HepG2 (cell line): ENCODE data around the gene SH3BP2. TPM values are rescaled to one million over a fixed set of nuclear protein-coding genes. Genes with fewer than 3 reads are reported as not detected.

ENCODE experiments used
- ATAC-seq: fragments of 200-7000 bp; cut with Tn5 transposase; 3 replicates; pipeline ENCODE4 v1.9.1; 2020; ENCODE audit warnings: mild to moderate bottlenecking, moderate library complexity
- BruUV-seq: library from RNA; stranded (reverse); fragments of 400-500 nt; replicated peaks from 2 replicates; lab custom pipeline; 2021; lab: Mats Ljungman, UMichigan
- CTCF ChIA-PET: fragments of 300-600 bp; formaldehyde crosslinking; extraction: SDS; loops from one replicate; lab custom pipeline; 2021; ENCODE audit warnings: low total read pairs, inconsistent platforms, low intra/inter-chr PET ratio; lab: Yijun Ruan, JAX
- POLR2A ChIA-PET: fragments of 350-600 bp; sonication (Branson Sonifier 250); formaldehyde crosslinking; loops from one replicate; lab custom pipeline; 2020; ENCODE audit warnings: antibody characterized with exemption, inconsistent platforms; lab: Yijun Ruan, JAX
- DNase-seq: peaks from one replicate; pipeline ENCODE4 v3.0.0-alpha.2; 2015; ENCODE audit warnings: low spot score
- FAIRE-seq: peaks from 3 replicates; lab custom pipeline; 2011; peaks lifted over from hg19 to GRCh38; lab: Jason Lieb, UNC
- H2AFZ ChIP-seq: one replicate; pipeline ENCODE4 v1.6.1; 2011; ENCODE audit warnings: low read length, inconsistent platforms
- H3K27ac ChIP-seq: fragments of 300-600 bp; 3 replicates; pipeline ENCODE4 v1.8.0; 2011; ENCODE audit warnings: mixed run types, mild to moderate bottlenecking, mixed read lengths, low read length, inconsistent platforms; ENCODE audit not compliant: insufficient read depth; ENCODE audit errors: extremely low read length
- H3K27me3 ChIP-seq, 2 experiments: fragments of 200-600 bp in 1 of 2; 2 replicates in 1 of 2; 3 replicates in 1 of 2; pipeline versions ENCODE4 v1.6.0 to v1.8.0; 2011; ENCODE audit warnings: low read length in 2 of 2, mild to moderate bottlenecking in 2 of 2, moderate library complexity in 2 of 2, inconsistent platforms in 1 of 2; ENCODE audit not compliant: insufficient read depth in 2 of 2, control insufficient read depth in 1 of 2
- H3K36me3 ChIP-seq, 2 experiments: fragments of 200-600 bp in 1 of 2; replicated peaks in 1 of 2; 2 replicates in 1 of 2; 3 replicates in 1 of 2; pipeline versions ENCODE4 v1.5.1 to v1.8.0; 2011; ENCODE audit warnings: low read length in 2 of 2, inconsistent platforms in 1 of 2; ENCODE audit not compliant: insufficient read depth in 2 of 2, control insufficient read depth in 1 of 2
- H3K4me1 ChIP-seq: 2 replicates; pipeline ENCODE4 v1.5.1; 2012; ENCODE audit warnings: low read length, inconsistent platforms; ENCODE audit not compliant: insufficient read depth
- H3K4me2 ChIP-seq: 2 replicates; pipeline ENCODE4 v1.6.0; 2011; ENCODE audit warnings: low read depth, low read length, inconsistent platforms
- H3K4me3 ChIP-seq, 3 experiments: fragments of 200-600 bp in 1 of 3; sonication (generic), shearing (Covaris generic) in 1 of 3; replicated peaks in 1 of 3; 2 replicates each; pipeline ENCODE4 v1.5.1; 2011 to 2016; ENCODE audit warnings: low read length in 3 of 3, inconsistent platforms in 2 of 3, low read depth in 2 of 3, mild to moderate bottlenecking in 2 of 3, control low read depth in 1 of 3, mixed read lengths in 1 of 3; ENCODE audit not compliant: insufficient read depth in 1 of 3
- H3K79me2 ChIP-seq: one replicate; pipeline ENCODE4 v1.6.1; 2011; ENCODE audit warnings: low read length, inconsistent platforms; ENCODE audit not compliant: insufficient read depth
- H3K9ac ChIP-seq: 2 replicates; pipeline ENCODE4 v1.6.0; 2011; ENCODE audit warnings: mild to moderate bottlenecking, low read depth, low read length, inconsistent platforms; ENCODE audit not compliant: insufficient read depth
- H3K9me3 ChIP-seq: 2 replicates; pipeline ENCODE4 v1.5.1; 2012; ENCODE audit warnings: mild to moderate bottlenecking, low read length
- H4K20me1 ChIP-seq: 2 replicates; pipeline ENCODE4 v1.6.0; 2011; ENCODE audit warnings: inconsistent platforms, mild to moderate bottlenecking, low read length, moderate library complexity; ENCODE audit not compliant: insufficient read depth
- FOXK2 ChIP-seq: fragments of 450-650 bp; IDR thresholded peaks from 2 replicates; pipeline ENCODE4 v1.6.1; 2016
- HNF1B ChIP-seq: sonication (generic); formaldehyde crosslinking; IDR thresholded peaks from 2 replicates; pipeline ENCODE4 v1.5.1; 2020; ENCODE audit warnings: mild to moderate bottlenecking, moderate library complexity, missing genetic modification reagents
- NFYB ChIP-seq: sonication (generic); formaldehyde crosslinking; IDR thresholded peaks from 2 replicates; pipeline ENCODE4 v1.4.0; 2020; ENCODE audit warnings: missing genetic modification reagents
- SP5 ChIP-seq: IDR thresholded peaks from 2 replicates; pipeline ENCODE4 v1.6.1; 2016; ENCODE audit warnings: low read depth, borderline replicate concordance
- TGIF2 ChIP-seq: IDR thresholded peaks from 2 replicates; pipeline ENCODE4 v1.6.1; 2016; ENCODE audit warnings: control low read depth, missing compliant biosample characterization
- ZBTB38 ChIP-seq: sonication (generic); formaldehyde crosslinking; IDR thresholded peaks from 2 replicates; pipeline ENCODE4 v1.5.1; 2020; ENCODE audit warnings: mild to moderate bottlenecking, missing genetic modification reagents
- ZNF333 ChIP-seq: sonication (generic); formaldehyde crosslinking; IDR thresholded peaks from 2 replicates; pipeline ENCODE4 v1.4.0; 2020; ENCODE audit warnings: mild to moderate bottlenecking, missing genetic modification reagents, borderline replicate concordance
- ZNF556 ChIP-seq: sonication (generic); formaldehyde crosslinking; IDR thresholded peaks from 2 replicates; pipeline ENCODE4 v1.4.0; 2020; ENCODE audit warnings: mild to moderate bottlenecking, missing genetic modification reagents, borderline replicate concordance
- WGBS: methylation state at CpG from one replicate; pipeline ENCODE4 v1.1.6; 2017; ENCODE audit warnings: low lambda C conversion rate; 5-methylcytosine and 5-hydroxymethylcytosine counted together
- in situ Hi-C: cut with HindIII; loops from 2 replicates; pipeline ENCODE4 v1.10.0; 2017; ENCODE audit warnings: low pct_unique_long_range_greater_than_20kb; ENCODE audit not compliant: extremely low pct_ligation_motif_present
- intact Hi-C: fragments of 100-400 bp; cut with micrococcal nuclease; formaldehyde crosslinking; loops from one replicate; pipeline ENCODE4 v1.10.0; 2022; ENCODE audit not compliant: unreplicated experiment
- polyA plus RNA-seq, 8 experiments: library from polyadenylated mRNA; depleted of rRNA in 3 of 8; stranded (reverse) in 7 of 8; unstranded in 1 of 8; fragments of >200 nt; fragmentation: Illumina TruSeq in 4 of 8; extraction: Trizol in 4 of 8; gene quantifications; 2 replicates each; pipeline versions ENCODE4 v1.2.1 to v1.2.3, GENCODE V29; 2011 to 2016; ENCODE audit warnings: low read depth in 4 of 8, missing spikeins in 1 of 8, mixed read lengths in 1 of 8; ENCODE audit not compliant: insufficient read depth in 1 of 8
- total RNA-seq, 5 experiments: library from RNA; depleted of rRNA; stranded (reverse); fragments of >200 nt; fragmentation: Illumina TruSeq; extraction: Trizol; gene quantifications; 2 replicates each; pipeline ENCODE4 v1.2.3, GENCODE V29; 2016; ENCODE audit warnings: low read depth in 1 of 5
- TF ChIP-seq, protein P1 (sequence below): sonication (generic); formaldehyde crosslinking; IDR thresholded peaks from 2 replicates; pipeline ENCODE4 v1.4.0; 2020; ENCODE audit warnings: missing genetic modification reagents

SH3BP2 gene
- total and polyA plus RNA-seq, 2 of the 13 experiments (the other 11 are each of a cell fraction or from before 2014, with no cell fraction given) = 16.9 to 34.5 TPM

DNA sequence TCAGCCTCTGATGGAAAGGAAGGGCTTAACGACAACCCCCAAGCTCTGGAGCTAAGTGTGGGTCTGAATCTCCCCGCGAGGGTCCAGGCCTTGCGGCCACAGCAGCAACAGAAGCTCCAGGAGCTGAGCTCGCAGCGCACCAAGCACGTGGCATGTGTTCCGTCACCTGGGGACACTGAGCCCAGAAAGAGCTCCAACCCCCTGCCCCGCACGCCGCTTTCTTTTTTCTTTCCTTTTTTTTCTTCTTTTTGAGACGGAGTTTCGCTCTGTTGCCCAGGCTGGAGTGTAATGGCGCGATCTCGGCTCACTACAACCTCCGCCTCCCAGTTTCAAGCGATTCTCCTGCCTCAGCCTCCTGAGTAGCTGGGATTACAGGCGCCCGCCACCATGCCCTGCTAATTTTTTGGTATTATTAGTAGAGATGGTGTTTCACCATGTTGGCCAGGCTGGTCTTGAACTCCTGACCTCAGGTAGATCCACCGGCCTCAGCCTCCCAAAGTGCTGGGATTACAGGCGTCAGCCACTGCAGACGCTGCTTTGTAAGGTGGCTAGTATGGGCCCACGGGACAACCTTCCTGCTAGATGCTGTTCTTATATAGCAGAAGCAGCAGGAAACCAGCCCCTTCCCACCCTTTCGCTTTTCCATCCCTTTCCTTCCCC, 36.1 kb upstream of the SH3BP2 start:
- CTCF ChIA-PET = no interaction called here
- intact Hi-C loops = loop anchor here (1.0 to 10.0 kb wide), 2 partner anchors 34 to 108 kb away; no protein-coding TSS in a partner anchor
- H3K4me2 ChIP-seq = peak overlapping the region; percentile 84
- no TSS peak for BruUV-seq
- POLR2A ChIA-PET = interaction anchor here (0.8 to 1.8 kb wide), 5 partner anchors 12 to 44 kb away, joined by 3 to 20 read pairs (median 5); partner anchors contain the start of gene SH3BP2
- no peaks in the 10 kb centered on the region for H3K27me3 ChIP-seq
- no peaks in the 10 kb centered on the region for H4K20me1 ChIP-seq
- no peak for FAIRE-seq
- ATAC-seq = no peak
- no peaks in the 10 kb centered on the region for H3K9me3 ChIP-seq
- TF ChIP-seq FOXK2 (no peak), TGIF2 (CRISPR knock-in tag) (no peak), ZNF556 (0 out of 2 replicates have a peak, but pooled peaks have one; percentile 11), ZNF333 (CRISPR knock-in tag) (peak; percentile 62; the same call in 1 of the 2 replicates), ZBTB38 (peak; percentile 83), HNF1B (CRISPR knock-in tag) (0 out of 2 replicates have a peak, but pooled peaks have one; percentile 17), SP5 (CRISPR knock-in tag) (0 out of 2 replicates have a peak, but pooled peaks have one; percentile 27), NFYB (0 out of 2 replicates have a peak, but pooled peaks have one; percentile 1)
- TF ChIP-seq, protein P1, sequence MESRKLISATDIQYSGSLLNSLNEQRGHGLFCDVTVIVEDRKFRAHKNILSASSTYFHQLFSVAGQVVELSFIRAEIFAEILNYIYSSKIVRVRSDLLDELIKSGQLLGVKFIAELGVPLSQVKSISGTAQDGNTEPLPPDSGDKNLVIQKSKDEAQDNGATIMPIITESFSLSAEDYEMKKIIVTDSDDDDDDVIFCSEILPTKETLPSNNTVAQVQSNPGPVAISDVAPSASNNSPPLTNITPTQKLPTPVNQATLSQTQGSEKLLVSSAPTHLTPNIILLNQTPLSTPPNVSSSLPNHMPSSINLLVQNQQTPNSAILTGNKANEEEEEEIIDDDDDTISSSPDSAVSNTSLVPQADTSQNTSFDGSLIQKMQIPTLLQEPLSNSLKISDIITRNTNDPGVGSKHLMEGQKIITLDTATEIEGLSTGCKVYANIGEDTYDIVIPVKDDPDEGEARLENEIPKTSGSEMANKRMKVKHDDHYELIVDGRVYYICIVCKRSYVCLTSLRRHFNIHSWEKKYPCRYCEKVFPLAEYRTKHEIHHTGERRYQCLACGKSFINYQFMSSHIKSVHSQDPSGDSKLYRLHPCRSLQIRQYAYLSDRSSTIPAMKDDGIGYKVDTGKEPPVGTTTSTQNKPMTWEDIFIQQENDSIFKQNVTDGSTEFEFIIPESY (CRISPR knock-in tag) = 0 out of 2 replicates have a peak, but pooled peaks have one; percentile 12
- WGBS = 80% methylated on average over 24 of the region's 25 CpGs
- H2AFZ ChIP-seq = no peak overlapping the region
- H3K27ac ChIP-seq = no peak overlapping the region
- H3K79me2 ChIP-seq = peaks cover 22% of the 10 kb centered on the region
- peaks cover 69% of the 10 kb centered on the region for H3K4me1 ChIP-seq
- in situ Hi-C loops = loop anchor here (5.0 kb wide), 1 partner anchor 35 kb away; the partner anchor contains the start of gene SH3BP2
- H3K4me3 ChIP-seq = peak overlapping the region; percentile 15 to 55 (median 21); a peak in 3 of 6 replicates
- H3K36me3 ChIP-seq = peaks cover 0 to 4% of the 10 kb centered on the region in 2 experiments; a peak in 1 of 5 replicates
- 0 out of 2 replicates have a peak overlapping the region, but pooled peaks have one; percentile 34 for H3K9ac ChIP-seq
- DNase-seq = no peak
